ENCODE data around the gene USP34. TPM values are rescaled to one million over a fixed set of nuclear protein-coding genes. Genes with fewer than 3 reads are reported as not detected.
"Not testable (repeated sequence)": the region's sequence is repeated elsewhere in the genome, so short reads cannot be mapped to it uniquely, and the experiment has no call there.

Gene USP34
- total RNA-seq, 1 donor from 2014 or later = 96.9 TPM

- DNase-seq (ENCODE audit: low spot score) = no peak
Measured at GRCh38 chr2:61193670-61194561, 277.0 kb downstream of the USP34 start.

- DNase-seq (ENCODE audit: low spot score) = no peak
Measured at GRCh38 chr2:61187085-61187484, 283.8 kb downstream of the USP34 start.

- DNase-seq (ENCODE audit: low spot score) = no peak
Measured at GRCh38 chr2:61185231-61185728, 285.6 kb downstream of the USP34 start.

GRCh38 chr2:61184263-61184662 lies 286.6 kb downstream of the USP34 start:
- no peak for DNase-seq (ENCODE audit: low spot score)

GRCh38 chr2:61183795-61184194 lies 287.1 kb downstream of the USP34 start:
- no peak for DNase-seq (ENCODE audit: low spot score)

- DNase-seq (ENCODE audit: low spot score) = peak; percentile 73
Measured at GRCh38 chr2:61182059-61182383, 288.9 kb downstream of the USP34 start.

- DNase-seq (ENCODE audit: low spot score) = no peak
Measured at GRCh38 chr2:61181382-61182058, 289.4 kb downstream of the USP34 start.

- no peak for DNase-seq (ENCODE audit: low spot score)
Measured at GRCh38 chr2:61180686-61181085, 290.2 kb downstream of the USP34 start.

- peak; percentile 88 for DNase-seq (ENCODE audit: low spot score)
Measured at GRCh38 chr2:61179701-61180639, 290.9 kb downstream of the USP34 start.

- DNase-seq (ENCODE audit: low spot score) = peak; percentile 88
Measured at GRCh38 chr2:61178603-61179545, 292.0 kb downstream of the USP34 start.

- DNase-seq (ENCODE audit: low spot score) = no peak
Measured at GRCh38 chr2:61177727-61178549, 292.9 kb downstream of the USP34 start.

- peak; percentile 98 for DNase-seq (ENCODE audit: low spot score)
Measured at GRCh38 chr2:61176755-61177726, 293.8 kb downstream of the USP34 start.

GRCh38 chr2:61175036-61175435 lies 295.9 kb downstream of the USP34 start:
- DNase-seq (ENCODE audit: low spot score) = no peak

- DNase-seq (ENCODE audit: low spot score) = no peak
Measured at GRCh38 chr2:61173116-61173515, 297.8 kb downstream of the USP34 start.

- DNase-seq (ENCODE audit: low spot score) = no peak
Measured at GRCh38 chr2:61172671-61173070, 298.2 kb downstream of the USP34 start.

- DNase-seq (ENCODE audit: low spot score) = no peak
Measured at GRCh38 chr2:61167579-61167978, 303.3 kb downstream of the USP34 start.

GRCh38 chr2:61165946-61166345 lies 304.9 kb downstream of the USP34 start:
- DNase-seq (ENCODE audit: low spot score) = no peak

- DNase-seq (ENCODE audit: low spot score) = not testable (repeated sequence)
Measured at GRCh38 chr2:61165082-61165481, 305.8 kb downstream of the USP34 start.
